Activated T-helper 2 cell treated with anti-CD3 and anti-CD28 coated beads, Interferon-gamma antibody, Interleukin-2, Interleukin-4, amounts not matched to agents 10 μg/mL and 5 μg/mL and 100 μg/mL, durations not matched to agents 14 hours and 24 hours and 36 hours (primary cell): ENCODE measurements around the gene GLTP. TPM values are rescaled to one million over a fixed set of nuclear protein-coding genes. Genes with fewer than 3 reads are reported as not detected.
"Not testable (repeated sequence)": the region's sequence is repeated elsewhere in the genome, so short reads cannot be mapped to it uniquely, and the experiment has no call there.

Source experiments
- DNase-seq: peaks from one replicate; pipeline ENCODE4 v3.0.0; 2021; ENCODE audit warnings: low spot score
- H3K27ac Mint-ChIP-seq: one replicate; pipeline ENCODE4 v1.8.0; 2021; ENCODE audit warnings: mixed read lengths
- H3K27me3 Mint-ChIP-seq: one replicate; pipeline ENCODE4 v1.8.0; 2021; ENCODE audit warnings: low read depth, mixed read lengths
- H3K36me3 Mint-ChIP-seq: one replicate; pipeline ENCODE4 v1.8.0; 2021; ENCODE audit warnings: low read depth, mixed read lengths
- H3K4me1 Mint-ChIP-seq: one replicate; pipeline ENCODE4 v1.8.0; 2021; ENCODE audit warnings: low read depth, mixed read lengths
- H3K4me3 Mint-ChIP-seq: one replicate; pipeline ENCODE4 v1.8.0; 2021; ENCODE audit warnings: low read depth, mild to moderate bottlenecking, moderate library complexity, mixed read lengths
- H3K9me3 Mint-ChIP-seq: one replicate; pipeline ENCODE4 v1.8.0; 2021; ENCODE audit warnings: mixed read lengths
- intact Hi-C: fragments of 100-400 bp; cut with micrococcal nuclease; formaldehyde crosslinking; loops from one replicate; pipeline ENCODE4 v1.15.1; 2023
- total RNA-seq: library from RNA; stranded (reverse); gene quantifications from 2 replicates; pipeline ENCODE4 v1.2.3, GENCODE V29; 2022

GLTP gene
- total RNA-seq, 1 donor from 2014 or later: 27.2 TPM

DNA sequence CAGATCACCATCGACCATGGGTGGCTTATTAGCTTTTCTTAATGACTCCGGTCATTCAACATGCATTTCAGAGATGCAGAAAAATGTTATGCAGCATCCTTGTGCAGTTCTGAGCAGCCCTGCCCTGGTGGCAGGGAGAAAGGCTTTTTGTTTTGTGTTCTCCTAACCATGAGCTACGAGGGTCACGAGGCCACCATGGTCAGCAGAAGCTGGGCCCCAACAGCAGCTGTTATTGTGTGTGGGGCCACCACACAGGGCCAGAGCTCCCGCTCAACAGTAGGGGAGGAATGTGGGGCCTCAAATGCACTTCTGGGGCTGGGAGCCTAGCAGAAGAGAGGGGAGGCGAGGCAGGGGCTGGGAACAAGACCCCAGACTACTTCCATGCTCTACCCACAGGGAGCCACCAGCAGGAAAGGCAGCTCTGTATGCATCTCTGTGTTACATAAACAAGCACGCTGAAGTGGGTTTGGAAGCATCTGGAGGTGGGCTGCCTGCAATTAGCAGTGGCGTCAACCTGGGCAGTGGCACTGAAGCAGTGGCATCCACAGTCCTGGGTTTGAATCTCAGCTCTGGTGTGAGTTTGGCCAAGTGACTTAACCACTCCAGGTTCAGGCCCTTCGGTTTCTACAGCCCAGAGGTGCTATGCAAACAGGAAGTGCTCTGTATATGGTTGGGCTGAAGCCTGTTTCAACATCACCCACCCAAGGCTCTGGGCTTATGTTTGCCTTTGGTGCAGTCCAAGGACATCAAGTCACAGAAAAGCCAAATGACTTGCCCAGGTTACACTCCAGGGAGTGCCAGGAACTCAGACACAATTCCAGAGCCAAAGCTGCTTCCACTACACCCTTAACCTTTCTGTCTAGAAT lies 16.3 kb downstream of the GLTP start:
- peaks cover 18% of the 10 kb centered on the region for H3K4me1 Mint-ChIP-seq
- H3K9me3 Mint-ChIP-seq: no peaks in the 10 kb centered on the region
- no peak overlapping the region for H3K4me3 Mint-ChIP-seq
- no peak for DNase-seq
- no peaks in the 10 kb centered on the region for H3K36me3 Mint-ChIP-seq
- H3K27me3 Mint-ChIP-seq: no peaks in the 10 kb centered on the region
- peak overlapping the region; percentile 17 for H3K27ac Mint-ChIP-seq
- intact Hi-C loops: no loop called here

DNA sequence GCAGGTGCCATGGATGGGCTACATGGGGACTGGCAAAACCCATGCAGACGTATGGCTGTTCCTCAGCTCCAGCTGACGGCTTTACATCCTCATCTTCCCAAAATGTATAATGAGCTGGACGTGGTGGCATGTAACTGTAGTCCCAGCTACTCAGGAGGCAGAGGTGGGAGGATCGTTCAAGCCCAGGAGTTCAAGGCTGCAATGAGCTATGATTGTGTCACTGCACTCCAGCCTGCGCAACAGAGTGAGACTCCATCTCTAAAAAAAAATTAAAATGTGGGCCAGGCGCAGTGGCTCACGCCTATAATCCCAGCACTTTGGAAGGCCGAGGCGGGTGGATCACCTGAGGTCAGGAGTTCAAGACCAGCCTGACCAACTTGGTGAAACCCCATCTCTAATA lies 17.9 kb downstream of the GLTP start:
- H3K9me3 Mint-ChIP-seq, H3K36me3 Mint-ChIP-seq, H3K27ac Mint-ChIP-seq, H3K4me3 Mint-ChIP-seq, DNase-seq, intact Hi-C loops, H3K27me3 Mint-ChIP-seq: not testable (repeated sequence)
- H3K4me1 Mint-ChIP-seq: peaks cover 15% of the 10 kb centered on the region

DNA sequence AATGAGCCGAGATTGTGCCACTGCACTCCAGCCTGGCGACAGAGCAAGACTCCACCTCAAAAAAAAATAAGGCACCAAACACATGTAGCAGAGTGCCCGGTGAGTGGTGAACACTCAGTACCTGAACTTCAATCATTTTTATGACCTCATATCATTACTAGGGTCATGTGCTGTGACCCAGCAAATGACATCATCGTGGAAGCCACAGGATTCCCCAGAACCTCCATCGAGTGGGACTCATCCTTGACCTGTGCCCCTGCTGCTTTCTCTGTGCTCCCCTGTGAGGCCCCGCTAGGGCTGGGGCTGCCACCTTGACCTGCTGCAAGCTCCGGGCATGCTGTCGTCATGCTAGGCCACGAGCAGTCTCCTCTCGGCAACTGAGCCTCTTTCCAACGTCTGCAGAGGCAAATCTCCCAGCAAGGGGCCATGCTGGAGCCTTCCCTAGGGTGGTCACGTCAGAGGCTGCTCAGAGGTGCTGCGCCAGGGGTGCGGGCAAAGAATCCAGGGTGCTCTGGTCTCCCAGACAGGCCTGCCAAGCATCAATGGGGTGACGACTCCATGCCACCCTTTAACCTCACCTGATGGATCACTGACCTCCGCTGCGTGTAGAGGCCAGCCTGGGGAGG lies 18.5 kb downstream of the GLTP start:
- peaks cover 15% of the 10 kb centered on the region for H3K4me1 Mint-ChIP-seq
- H3K36me3 Mint-ChIP-seq: no peaks in the 10 kb centered on the region
- H3K27me3 Mint-ChIP-seq: no peaks in the 10 kb centered on the region
- H3K4me3 Mint-ChIP-seq: no peak overlapping the region
- DNase-seq: no peak
- no peaks in the 10 kb centered on the region for H3K9me3 Mint-ChIP-seq
- H3K27ac Mint-ChIP-seq: no peak overlapping the region
- intact Hi-C loops: no loop called here

DNA sequence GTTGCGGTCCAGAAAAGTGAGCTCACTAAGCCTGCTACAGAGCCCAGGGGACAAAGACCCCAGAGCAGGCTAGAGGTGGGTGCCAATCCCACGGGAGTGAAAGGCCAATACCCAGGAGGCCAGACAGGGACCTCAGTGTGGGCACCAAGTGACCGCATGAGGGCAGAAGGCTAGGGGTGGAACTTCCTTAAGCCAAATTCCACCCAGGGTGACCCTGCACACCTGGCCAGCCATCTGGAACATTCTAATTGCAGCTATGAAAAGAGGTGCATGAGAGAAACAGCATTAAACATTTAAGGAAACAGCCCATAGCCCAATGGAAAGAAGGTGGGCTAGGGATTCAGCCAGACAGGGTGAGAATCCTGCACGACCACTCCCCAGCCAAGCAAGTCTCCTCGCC lies 19.4 kb downstream of the GLTP start:
- no peak overlapping the region for H3K4me3 Mint-ChIP-seq
- peaks cover 15% of the 10 kb centered on the region for H3K4me1 Mint-ChIP-seq
- intact Hi-C loops: no loop called here
- H3K9me3 Mint-ChIP-seq: no peaks in the 10 kb centered on the region
- no peak overlapping the region for H3K27ac Mint-ChIP-seq
- DNase-seq: no peak
- no peaks in the 10 kb centered on the region for H3K27me3 Mint-ChIP-seq
- H3K36me3 Mint-ChIP-seq: no peaks in the 10 kb centered on the region

DNA sequence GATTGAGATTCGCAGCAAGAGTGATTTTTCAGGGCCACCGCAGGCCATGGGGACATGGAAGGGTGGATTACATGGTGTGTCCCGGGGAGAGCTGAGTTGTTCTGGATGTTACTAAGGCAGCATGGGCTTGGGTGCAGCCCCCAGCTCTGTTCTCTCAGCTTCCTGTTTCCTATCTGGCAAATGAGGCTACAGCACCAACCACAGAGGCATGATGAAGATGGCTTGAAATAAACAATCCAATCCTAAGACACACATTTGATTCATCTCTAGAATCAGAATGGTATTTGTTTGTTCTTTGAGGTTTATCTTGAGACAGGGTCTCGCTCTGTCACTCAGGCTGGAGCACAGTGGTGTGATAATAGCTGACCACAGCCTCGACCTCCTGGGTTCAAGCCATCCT lies 21.6 kb downstream of the GLTP start:
- no peak for DNase-seq
- no peaks in the 10 kb centered on the region for H3K36me3 Mint-ChIP-seq
- H3K27ac Mint-ChIP-seq: no peak overlapping the region
- no peak overlapping the region for H3K4me3 Mint-ChIP-seq
- peaks cover 2% of the 10 kb centered on the region for H3K4me1 Mint-ChIP-seq
- intact Hi-C loops: no loop called here
- no peaks in the 10 kb centered on the region for H3K27me3 Mint-ChIP-seq
- H3K9me3 Mint-ChIP-seq: no peaks in the 10 kb centered on the region

DNA sequence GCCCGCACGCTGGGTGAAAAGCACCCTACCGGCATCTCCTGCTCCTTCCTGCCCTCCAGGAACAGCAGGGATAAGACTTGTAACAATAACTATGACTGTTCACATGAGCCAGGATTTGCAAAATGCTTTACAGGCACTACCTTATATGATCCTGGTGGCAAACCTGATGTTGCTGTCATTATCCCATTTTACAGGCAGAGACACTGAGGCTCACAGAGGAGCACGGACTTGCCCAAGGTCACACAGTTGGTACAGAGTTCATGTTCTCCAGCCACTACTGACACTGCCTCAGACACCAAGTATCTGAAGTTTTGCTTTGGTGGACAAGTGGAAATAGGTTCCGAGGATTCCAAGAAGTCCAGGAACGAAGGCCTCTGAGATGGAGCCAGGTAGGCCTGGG lies 22.6 kb downstream of the GLTP start:
- no peak overlapping the region for H3K4me3 Mint-ChIP-seq

DNA sequence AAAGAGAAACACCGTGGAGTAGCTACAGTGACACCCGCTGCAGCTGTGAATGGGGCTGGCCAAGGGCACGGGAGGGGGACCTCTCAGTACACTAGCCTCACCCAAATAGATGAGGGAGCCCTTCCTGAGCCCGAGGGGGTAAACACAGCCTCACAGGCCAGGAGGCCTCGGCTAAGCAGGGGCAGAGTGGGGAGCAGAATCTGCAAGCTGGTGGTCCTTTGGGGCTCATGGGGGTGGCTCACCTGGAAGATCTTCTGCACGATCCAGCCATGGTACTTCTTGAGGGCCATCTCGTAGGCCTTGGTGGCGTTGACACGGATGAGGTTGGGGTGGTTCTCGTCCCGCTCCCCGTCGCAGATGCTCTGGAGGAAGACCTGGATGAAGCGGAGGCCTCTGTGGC lies 25.0 kb downstream of the GLTP start:
- Mint-ChIP-seq H3K4me3 (no peak overlapping the region), H3K9me3 (no peaks in the 10 kb centered on the region), H3K27ac (no peak overlapping the region), H3K27me3 (no peaks in the 10 kb centered on the region), H3K36me3 (peaks cover 4% of the 10 kb centered on the region), H3K4me1 (peaks cover 3% of the 10 kb centered on the region)
- DNase-seq: no peak
- intact Hi-C loops: no loop called here

More for the DNA sequence above, 22.6 kb downstream of the GLTP start:
- Mint-ChIP-seq H3K27ac (no peak overlapping the region), H3K36me3 (no peaks in the 10 kb centered on the region), H3K9me3 (no peaks in the 10 kb centered on the region), H3K27me3 (no peaks in the 10 kb centered on the region), H3K4me1 (peaks cover 3% of the 10 kb centered on the region)
- intact Hi-C loops: no loop called here
- DNase-seq: no peak

DNA sequence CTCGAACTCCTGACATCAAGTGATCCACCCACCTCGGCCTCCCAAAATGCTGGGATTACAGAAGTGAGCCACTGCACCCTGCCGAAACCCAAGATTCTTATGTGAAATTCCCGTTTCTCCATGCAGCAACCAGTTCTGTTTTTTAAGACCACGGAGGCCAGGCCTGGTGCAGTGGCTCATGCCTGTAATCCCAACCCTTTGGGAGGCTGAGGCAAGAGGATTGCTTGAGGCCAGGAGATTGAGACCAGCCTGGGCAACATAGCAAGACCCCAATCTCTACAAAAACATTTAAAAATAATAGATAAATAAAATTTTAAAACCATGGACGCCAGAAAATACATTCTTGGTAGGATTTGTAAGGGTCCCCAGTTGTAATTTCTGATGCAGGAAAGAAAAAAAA lies 29.8 kb downstream of the GLTP start:
- H3K27ac Mint-ChIP-seq, H3K36me3 Mint-ChIP-seq, H3K9me3 Mint-ChIP-seq, DNase-seq, H3K4me1 Mint-ChIP-seq, H3K4me3 Mint-ChIP-seq, H3K27me3 Mint-ChIP-seq: not testable (repeated sequence)
- intact Hi-C loops: loop anchor here (5.0 kb wide), 1 partner anchor 77 kb away; no protein-coding TSS in a partner anchor

DNA sequence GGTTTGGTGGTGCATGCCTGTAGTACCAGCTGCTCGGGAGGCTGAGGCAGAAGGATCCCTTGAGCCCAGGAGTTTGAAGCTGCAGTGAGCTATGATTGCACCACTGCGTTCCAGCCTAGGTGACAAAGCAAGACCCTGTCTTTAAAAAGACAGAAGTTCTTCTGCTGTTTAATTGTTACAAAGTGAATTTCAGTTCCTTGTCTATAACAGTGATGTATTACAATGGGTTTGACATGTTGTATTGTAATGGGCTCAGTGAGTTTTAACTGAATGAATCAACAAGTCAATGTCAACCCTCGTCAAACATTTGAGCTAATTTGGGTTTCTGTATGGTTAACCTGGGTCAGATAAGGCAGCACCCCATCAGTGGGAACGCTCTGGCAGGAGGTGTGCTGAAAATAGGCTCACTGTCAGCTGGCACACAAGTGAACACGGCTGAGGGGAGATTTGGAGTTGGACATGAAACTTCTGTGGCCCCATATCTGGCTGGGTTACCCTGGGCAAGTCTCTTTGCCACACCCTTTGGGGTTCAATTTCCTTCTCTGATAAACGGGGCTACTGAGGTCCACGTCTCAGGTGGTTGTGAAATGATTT lies 33.1 kb downstream of the GLTP start:
- intact Hi-C loops: no loop called here
- H3K36me3 Mint-ChIP-seq: peaks cover 4% of the 10 kb centered on the region
- H3K27me3 Mint-ChIP-seq: no peaks in the 10 kb centered on the region
- H3K4me3 Mint-ChIP-seq: no peak overlapping the region
- no peak overlapping the region for H3K27ac Mint-ChIP-seq
- H3K4me1 Mint-ChIP-seq: peaks cover 3% of the 10 kb centered on the region
- no peak for DNase-seq
- H3K9me3 Mint-ChIP-seq: no peaks in the 10 kb centered on the region

DNA sequence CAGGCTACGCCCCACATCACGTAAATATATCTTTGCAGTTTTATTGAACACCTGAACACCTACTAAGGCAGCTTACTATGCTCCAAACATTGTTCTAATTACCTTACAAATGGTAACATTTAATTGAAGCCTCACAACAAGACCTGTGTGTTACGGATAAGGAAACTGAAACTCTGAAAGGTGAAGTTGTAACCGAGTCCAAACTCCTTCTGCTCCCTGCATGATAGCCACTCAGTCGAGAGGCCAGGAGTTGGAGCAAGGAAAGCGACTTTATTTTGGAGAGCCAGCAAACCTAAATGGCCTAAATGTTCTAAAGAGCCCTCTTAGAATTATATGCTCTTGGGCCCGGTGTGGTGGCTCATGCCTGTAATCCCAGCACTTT lies 34.5 kb downstream of the GLTP start:
- H3K4me1 Mint-ChIP-seq: peaks cover 3% of the 10 kb centered on the region
- no peaks in the 10 kb centered on the region for H3K27me3 Mint-ChIP-seq
- no peaks in the 10 kb centered on the region for H3K9me3 Mint-ChIP-seq
- intact Hi-C loops: loop anchor here (1.0 kb wide), 1 partner anchor 41 kb away; no protein-coding TSS in a partner anchor
- no peak for DNase-seq
- peak overlapping the region; percentile 40 for H3K4me3 Mint-ChIP-seq
- H3K27ac Mint-ChIP-seq: no peak overlapping the region
- H3K36me3 Mint-ChIP-seq: no peaks in the 10 kb centered on the region

DNA sequence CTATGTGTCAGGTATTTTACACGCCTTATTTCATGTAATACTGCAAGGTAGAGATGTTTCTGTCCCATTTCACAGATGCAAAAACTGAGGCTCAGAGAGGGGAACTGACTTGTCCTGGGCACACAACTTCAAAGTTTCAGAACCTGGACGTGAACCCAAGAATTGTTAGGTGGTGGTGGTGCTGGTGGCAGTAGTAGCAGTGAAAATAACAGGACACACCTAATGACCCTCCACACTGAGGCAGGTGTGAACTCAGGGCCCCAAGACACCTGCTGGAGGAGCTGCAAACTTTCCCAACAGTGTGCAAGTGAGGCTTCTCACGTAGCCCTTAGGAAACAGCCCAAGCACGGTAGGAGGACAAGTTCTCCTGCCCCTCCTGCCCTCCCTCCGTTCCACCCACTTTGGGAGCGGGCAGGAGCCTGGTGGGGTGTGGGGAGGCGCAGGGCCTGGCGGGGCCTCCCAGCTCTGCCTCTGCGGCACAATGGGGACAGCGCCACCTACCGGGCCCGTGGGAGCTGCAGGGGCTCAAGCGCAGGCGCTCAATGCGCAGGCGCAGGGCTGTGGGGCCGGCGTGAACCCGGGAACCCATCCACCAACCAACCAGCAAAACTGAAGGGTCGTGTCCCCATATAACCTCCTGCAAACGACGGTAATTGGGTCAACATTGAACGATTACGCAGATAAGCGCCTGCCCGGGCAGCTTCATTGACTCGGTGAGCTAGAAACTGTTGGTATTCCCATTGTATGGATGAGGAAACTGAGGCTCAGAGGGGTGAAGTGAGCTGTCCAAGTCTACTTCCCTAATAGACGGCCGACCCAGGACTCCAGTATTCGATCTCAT lies 35.1 kb downstream of the GLTP start:
- intact Hi-C loops: loop anchor here (1.0 kb wide), 1 partner anchor 40 kb away; no protein-coding TSS in a partner anchor
- Mint-ChIP-seq H3K27ac (no peak overlapping the region), H3K9me3 (no peaks in the 10 kb centered on the region), H3K4me3 (peak overlapping the region; percentile 40), H3K4me1 (peaks cover 3% of the 10 kb centered on the region), H3K36me3 (no peaks in the 10 kb centered on the region), H3K27me3 (peaks cover under 1% of the 10 kb centered on the region)
- peak; percentile 82 for DNase-seq

DNA sequence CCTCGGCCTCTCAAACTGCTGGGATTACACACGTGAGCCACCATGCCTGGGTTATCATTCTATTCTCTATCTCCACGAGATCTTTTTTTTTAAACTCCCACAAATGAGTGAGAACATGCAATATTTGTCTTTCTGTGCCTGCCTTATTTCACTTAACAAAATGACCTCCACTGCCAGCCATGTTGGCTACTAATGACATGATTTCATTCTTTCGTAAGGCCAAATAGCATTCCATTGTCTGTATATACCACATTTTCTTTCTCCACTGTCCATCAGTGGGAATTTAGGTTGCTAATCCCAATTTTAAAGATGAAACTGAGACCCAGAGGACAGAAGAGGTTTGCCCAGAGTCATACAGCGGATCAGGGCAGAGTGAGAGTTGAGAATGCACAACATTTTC lies 36.2 kb downstream of the GLTP start:
- H3K27me3 Mint-ChIP-seq: peaks cover 5% of the 10 kb centered on the region
- H3K9me3 Mint-ChIP-seq: no peaks in the 10 kb centered on the region
- H3K27ac Mint-ChIP-seq: no peak overlapping the region
- intact Hi-C loops: no loop called here
- H3K4me1 Mint-ChIP-seq: peaks cover 3% of the 10 kb centered on the region
- no peak for DNase-seq
- H3K4me3 Mint-ChIP-seq: no peak overlapping the region
- H3K36me3 Mint-ChIP-seq: no peaks in the 10 kb centered on the region
